HG03280 (cell line): ENCODE measurements around the gene ADAMTS2.

Source experiments
- ATAC-seq: cut with Tn5 transposase; IDR thresholded peaks from one replicate; pipeline ENCODE4 v1.9.1; 2021; ENCODE audit warnings: mild to moderate bottlenecking, moderate library complexity; ENCODE audit not compliant: unreplicated experiment

ADAMTS2 gene

GRCh38 chr5:179166171-179166885 lies 178.9 kb downstream of the ADAMTS2 start:
- ATAC-seq = no peak

DNA sequence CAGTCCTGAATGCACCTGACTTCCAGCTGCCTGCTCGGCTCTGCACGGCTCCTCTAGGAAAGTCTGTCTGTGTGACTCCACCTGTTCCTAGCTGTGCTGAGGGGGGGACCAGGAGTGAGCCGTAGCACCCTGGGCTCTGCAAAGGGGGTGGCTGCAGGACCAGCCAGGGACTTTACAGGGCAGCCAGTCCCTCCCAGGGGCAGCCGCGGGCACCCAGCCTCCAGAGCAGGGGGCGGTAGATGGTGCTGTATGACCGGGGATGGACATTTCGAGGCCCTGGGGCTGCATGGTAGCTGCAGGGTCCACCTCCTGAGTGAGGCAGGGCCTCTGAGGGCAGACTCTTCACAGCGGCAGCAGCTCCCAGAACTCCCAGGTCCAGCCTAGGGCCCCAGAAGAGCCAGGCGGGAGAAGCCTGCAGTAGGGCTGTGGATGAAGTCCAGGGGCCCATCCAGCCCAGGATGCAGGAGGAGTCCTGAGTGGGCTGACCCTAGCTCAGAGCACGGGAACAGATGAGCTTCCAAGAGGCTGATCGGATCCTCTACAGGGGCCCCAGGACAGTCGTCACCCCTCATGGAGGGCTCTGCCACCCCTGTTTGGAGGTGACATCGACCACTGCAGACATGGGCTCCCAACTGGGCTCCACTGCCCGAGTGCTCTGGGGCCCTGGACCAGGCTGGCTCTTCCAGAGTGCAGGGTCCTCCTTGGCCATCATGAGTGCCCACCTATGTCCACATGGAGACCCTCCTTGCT lies 179.7 kb downstream of the ADAMTS2 start:
- ATAC-seq = no peak

- no peak for ATAC-seq
These were observed 180.6 kb downstream of the ADAMTS2 start for GRCh38 chr5:179164331-179165311.

GRCh38 chr5:179163236-179164155 lies 181.8 kb downstream of the ADAMTS2 start:
- ATAC-seq = no peak

GRCh38 chr5:179162351-179163235 lies 182.7 kb downstream of the ADAMTS2 start:
- ATAC-seq = no peak

DNA sequence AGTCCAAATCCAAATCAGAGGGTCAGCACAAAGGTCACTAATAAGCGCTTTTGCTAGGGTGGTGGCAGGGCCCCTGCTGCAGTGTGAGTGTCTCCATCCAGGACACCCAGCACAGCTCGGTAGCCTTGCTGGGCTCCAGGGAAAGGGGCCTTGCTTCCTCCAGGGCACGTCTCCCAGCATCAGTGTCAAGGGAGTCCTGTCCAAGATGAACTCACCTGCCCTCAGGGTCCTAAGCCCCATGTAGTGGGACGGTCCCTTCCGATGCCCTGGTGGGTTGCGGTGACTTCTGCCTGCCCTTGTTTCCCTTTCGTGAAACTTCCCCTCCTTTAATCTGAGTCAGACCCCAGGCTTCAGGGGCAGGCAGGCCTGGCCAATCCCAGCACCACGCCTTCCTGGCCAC lies 183.4 kb downstream of the ADAMTS2 start:
- ATAC-seq = no peak

DNA sequence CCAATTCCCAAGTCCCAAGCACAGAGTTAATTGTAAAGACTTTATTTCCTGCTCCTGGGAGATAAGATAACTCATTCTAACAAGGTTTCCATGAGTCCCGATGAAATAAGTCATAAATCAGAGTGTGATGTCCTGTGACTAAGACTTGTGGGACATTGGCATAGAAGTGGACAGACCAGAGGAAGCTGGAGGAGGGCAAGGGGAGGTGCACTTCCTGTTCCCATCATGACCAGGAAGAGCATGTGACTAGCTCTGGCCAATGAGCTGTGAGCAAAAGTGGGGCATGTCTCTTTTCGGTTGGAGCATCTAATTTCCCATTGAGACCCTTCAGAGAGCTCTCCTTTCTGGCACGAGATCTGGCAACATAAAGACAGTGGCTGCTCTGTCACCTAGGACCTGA lies 184.7 kb downstream of the ADAMTS2 start:
- no peak for ATAC-seq

DNA sequence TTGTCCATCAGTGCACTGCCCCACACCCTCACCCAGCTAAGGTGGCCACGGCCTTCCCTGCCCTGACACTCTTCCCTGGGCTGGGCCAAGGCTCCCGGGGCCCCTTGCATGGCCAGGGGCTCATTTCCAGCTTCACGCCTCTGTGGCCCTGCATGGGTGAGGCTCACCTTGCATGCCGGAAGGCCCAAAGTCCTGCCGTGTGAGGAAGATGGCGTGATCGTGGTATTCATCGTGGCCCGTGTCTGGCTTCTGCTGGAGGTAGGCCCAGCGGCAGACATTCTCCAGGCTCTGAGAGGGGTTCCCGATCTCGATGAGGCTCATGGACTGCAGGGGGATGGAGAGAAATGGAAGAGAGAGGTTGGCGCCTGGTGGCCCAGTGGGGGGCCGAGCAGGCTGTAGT lies 186.7 kb downstream of the ADAMTS2 start:
- no peak for ATAC-seq

DNA sequence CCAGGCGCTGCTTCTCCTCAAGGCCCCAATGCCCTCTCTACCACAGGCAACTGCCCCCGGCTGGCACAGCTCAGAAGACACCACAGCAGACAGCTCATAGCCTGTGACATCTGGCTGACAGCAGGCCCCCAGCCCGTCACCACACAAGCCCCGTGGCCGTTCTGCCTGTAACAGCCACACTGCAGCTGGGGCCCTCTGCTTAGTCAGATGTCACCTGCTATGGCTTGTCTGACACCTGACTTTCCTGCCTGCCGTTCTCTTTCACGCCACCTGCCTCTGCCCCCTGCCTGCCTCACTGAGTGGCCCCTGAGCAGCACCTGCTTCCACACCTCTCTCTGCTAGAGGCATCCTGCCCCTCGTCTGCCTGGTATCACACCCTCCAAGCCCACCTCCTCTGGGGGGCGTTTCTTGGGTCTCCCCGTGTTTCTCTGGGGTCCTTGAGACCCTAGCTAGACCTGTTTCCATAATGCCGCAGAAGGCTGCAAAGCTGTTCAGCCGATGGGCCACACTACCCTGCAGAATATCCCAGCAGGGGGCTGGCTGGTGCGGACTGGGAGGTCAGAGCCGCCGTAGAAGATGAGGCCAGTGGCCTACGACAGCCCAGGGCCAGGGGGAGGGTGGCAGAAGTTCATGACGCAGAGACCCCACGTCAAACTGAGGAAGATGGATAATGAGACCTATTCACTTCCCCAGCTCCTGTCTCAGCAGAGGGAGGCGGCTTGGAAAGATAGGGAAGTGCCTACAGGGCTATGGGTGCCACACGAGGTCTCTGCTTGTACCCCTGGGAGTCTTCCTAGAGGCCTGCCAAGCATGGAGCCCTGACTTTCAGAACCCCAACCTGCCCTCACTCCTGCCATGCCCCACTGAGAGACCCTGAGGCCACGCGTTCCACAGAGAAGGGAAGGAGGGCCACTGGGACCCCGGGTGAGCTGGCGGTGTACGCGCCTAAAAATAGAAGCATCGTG lies 190.0 kb downstream of the ADAMTS2 start:
- no peak for ATAC-seq

GRCh38 chr5:179154346-179154990 lies 190.8 kb downstream of the ADAMTS2 start:
- no peak for ATAC-seq

- no peak for ATAC-seq
These were observed 191.3 kb downstream of the ADAMTS2 start for GRCh38 chr5:179153921-179154345.

DNA sequence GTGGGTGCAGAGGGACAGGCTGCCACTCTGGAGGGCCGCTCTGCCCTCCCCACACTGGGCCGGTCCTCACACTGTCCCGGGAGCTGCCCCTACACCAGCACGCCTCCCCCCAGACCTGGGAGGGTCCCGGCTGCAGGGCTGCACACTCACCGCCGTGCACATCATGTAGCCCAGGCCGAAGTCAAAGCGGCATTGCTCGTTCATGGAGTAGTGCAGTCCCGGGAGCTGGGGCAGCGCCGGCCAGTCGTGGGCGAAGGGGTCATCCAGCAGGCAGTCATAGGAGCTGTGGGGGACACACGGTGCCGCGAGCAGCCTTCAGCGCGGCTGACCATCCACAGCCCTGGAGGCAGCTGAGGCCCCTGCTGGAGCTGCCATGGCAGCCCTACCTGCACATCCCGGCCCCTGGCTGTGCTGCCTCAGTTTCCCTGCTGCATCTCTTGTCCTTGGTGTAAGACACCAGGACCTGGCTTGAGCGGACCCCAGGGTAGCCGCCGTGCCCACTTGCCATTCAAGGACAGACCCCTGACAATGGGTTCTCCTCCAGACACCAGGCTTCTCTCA lies 191.8 kb downstream of the ADAMTS2 start:
- ATAC-seq = no peak

DNA sequence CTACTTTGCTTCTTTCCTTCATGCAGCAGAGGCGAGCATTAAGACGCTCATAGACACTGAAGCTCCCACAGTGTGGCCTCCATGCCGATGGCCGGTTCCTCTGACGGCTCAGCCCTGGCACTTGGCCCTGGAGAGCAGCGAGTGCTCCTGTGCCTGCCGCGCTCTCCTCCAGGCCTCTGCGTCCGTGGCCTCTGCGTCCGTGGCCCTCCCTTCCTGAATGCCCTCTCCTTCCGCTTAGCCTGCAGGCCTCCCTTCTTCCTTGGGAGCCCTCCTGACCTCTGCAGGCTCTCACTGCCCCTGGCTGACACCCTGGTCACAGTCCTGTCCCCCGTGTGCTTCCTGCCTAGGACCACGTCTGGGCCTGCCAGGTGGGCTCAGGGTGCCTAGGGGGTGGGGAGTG lies 192.3 kb downstream of the ADAMTS2 start:
- no peak for ATAC-seq

DNA sequence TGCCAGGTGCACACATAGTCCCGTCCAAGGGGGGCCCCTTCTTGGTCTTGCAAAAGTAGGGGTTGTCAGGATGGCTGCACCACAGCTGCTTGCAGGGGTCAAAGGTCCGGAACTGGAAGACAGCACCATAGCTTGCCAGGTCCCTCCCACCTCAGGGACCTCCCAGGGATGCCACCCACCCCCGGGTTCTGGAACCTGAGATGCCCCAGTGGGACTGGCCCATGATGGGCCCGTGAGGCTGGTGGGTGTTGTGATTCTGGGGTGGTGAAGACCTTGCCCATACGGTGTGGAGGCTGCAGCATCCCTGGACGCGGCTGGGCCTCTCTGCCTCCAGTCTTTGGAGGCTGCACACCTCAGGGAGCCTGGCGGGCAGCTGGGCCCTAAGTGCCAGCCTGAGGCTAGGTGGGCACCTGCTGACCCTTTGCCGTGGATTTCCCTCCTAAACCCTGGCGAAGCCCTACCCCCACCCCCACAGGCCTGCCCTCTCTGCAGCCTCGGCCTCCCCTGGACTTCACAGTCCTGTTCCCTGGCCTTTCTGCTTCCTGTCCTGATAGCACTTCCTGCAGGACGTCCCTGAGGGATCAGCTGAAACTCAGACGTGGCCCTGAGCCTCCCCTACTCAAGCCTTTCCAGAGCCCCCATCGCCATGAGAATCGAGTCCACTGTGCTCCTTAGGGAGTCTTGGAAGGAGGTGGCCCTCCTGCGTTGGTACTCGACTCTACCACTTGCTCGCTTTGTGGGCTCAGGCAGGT lies 192.9 kb downstream of the ADAMTS2 start:
- ATAC-seq = no peak

DNA sequence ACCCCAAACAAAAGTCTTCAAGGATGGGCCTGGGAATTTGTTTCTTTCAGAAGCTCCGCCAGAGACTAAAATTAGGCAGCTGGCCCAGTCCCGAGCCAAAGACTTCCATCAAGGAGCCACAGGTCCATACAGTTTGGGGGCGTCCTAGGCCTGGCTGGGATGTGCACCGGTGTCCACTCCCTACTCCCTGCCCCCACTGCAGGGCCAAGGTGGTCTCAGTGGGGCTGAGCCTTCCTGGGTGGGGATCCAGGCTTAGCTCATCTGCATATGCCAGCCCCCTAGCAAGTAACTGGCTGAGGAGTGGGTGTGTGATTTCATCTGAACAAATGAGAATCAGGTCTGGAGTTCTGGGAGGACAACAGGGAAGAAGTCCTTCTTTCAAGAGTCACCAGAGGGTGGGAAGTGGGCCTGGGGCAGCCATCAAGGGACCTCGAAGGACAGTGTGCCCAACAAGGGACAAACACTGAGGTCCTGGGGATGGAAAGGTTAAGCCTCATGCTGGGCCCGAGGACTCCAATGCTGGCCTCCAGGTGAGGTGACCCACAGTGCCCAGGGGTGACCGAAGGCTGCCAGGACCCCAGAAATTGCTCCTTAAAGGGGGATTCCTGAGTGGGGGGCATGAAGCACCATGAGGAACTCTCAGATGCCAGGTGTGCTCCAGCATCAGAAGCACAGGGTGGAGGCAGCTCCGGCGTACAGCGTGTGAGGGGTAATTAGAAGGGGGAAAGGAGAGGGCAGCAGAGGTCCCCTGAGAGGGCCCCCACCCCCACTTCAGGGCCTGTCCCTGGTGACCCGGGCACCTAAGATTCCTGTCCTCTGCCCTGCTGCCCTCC lies 193.8 kb downstream of the ADAMTS2 start:
- no peak for ATAC-seq

GRCh38 chr5:179150011-179150410 lies 195.2 kb downstream of the ADAMTS2 start:
- no peak for ATAC-seq
